Ishikawa (cell line): ENCODE data around the gene EEF2K.

Experiments
- CEBPB ChIP-seq: IDR thresholded peaks from 2 replicates; pipeline ENCODE4 v1.6.1; 2012
- CREB1 ChIP-seq: IDR thresholded peaks from 2 replicates; pipeline ENCODE4 v1.6.1; 2012; ENCODE audit warnings: low read depth
- EGR1 ChIP-seq: IDR thresholded peaks from 2 replicates; pipeline ENCODE4 v1.6.1; 2012
- EP300 ChIP-seq: IDR thresholded peaks from 2 replicates; pipeline ENCODE4 v1.6.1; 2012; ENCODE audit warnings: borderline replicate concordance
- FOXM1 ChIP-seq: IDR thresholded peaks from 2 replicates; pipeline ENCODE4 v1.6.1; 2012; ENCODE audit warnings: low read depth, borderline replicate concordance
- NFIC ChIP-seq: IDR thresholded peaks from 2 replicates; pipeline ENCODE4 v1.6.1; 2012
- RAD21 ChIP-seq: IDR thresholded peaks from 2 replicates; pipeline ENCODE4 v1.6.1; 2012; ENCODE audit warnings: low read depth
- TAF1 ChIP-seq: IDR thresholded peaks from 2 replicates; pipeline ENCODE4 v1.6.1; 2012; ENCODE audit warnings: low read depth, mild to moderate bottlenecking
- TCF12 ChIP-seq: IDR thresholded peaks from 2 replicates; pipeline ENCODE4 v1.6.1; 2012; ENCODE audit warnings: low read depth
- TEAD4 ChIP-seq: IDR thresholded peaks from 2 replicates; pipeline ENCODE4 v1.6.1; 2012
- USF1 ChIP-seq: IDR thresholded peaks from 2 replicates; pipeline ENCODE4 v1.6.1; 2012
- YY1 ChIP-seq: IDR thresholded peaks from 2 replicates; pipeline ENCODE4 v1.6.1; 2012; ENCODE audit warnings: low read depth
- ZBTB7A ChIP-seq: IDR thresholded peaks from 2 replicates; pipeline ENCODE4 v1.6.1; 2012; ENCODE audit warnings: low read depth
- TF ChIP-seq, protein P1 (sequence below): IDR thresholded peaks from 2 replicates; pipeline ENCODE4 v1.6.1; 2012; ENCODE audit warnings: low read depth, mild to moderate bottlenecking
- TF ChIP-seq, protein P2 (sequence below): IDR thresholded peaks from 2 replicates; pipeline ENCODE4 v1.6.1; 2012

EEF2K gene

GRCh38 chr16:22184615-22184968 is 21.5 kb upstream of the EEF2K start:
- TF ChIP-seq CREB1 (no peak), USF1 (no peak), TAF1 (no peak), TCF12 (no peak), RAD21 (no peak), EP300 (no peak), EGR1 (no peak), CEBPB (no peak), TEAD4 (no peak), ZBTB7A (no peak), NFIC (no peak), YY1 (no peak)
- TF ChIP-seq, protein P1, sequence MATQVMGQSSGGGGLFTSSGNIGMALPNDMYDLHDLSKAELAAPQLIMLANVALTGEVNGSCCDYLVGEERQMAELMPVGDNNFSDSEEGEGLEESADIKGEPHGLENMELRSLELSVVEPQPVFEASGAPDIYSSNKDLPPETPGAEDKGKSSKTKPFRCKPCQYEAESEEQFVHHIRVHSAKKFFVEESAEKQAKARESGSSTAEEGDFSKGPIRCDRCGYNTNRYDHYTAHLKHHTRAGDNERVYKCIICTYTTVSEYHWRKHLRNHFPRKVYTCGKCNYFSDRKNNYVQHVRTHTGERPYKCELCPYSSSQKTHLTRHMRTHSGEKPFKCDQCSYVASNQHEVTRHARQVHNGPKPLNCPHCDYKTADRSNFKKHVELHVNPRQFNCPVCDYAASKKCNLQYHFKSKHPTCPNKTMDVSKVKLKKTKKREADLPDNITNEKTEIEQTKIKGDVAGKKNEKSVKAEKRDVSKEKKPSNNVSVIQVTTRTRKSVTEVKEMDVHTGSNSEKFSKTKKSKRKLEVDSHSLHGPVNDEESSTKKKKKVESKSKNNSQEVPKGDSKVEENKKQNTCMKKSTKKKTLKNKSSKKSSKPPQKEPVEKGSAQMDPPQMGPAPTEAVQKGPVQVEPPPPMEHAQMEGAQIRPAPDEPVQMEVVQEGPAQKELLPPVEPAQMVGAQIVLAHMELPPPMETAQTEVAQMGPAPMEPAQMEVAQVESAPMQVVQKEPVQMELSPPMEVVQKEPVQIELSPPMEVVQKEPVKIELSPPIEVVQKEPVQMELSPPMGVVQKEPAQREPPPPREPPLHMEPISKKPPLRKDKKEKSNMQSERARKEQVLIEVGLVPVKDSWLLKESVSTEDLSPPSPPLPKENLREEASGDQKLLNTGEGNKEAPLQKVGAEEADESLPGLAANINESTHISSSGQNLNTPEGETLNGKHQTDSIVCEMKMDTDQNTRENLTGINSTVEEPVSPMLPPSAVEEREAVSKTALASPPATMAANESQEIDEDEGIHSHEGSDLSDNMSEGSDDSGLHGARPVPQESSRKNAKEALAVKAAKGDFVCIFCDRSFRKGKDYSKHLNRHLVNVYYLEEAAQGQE: no peak
- TF ChIP-seq, protein P2, sequence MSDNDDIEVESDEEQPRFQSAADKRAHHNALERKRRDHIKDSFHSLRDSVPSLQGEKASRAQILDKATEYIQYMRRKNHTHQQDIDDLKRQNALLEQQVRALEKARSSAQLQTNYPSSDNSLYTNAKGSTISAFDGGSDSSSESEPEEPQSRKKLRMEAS: no peak

DNA sequence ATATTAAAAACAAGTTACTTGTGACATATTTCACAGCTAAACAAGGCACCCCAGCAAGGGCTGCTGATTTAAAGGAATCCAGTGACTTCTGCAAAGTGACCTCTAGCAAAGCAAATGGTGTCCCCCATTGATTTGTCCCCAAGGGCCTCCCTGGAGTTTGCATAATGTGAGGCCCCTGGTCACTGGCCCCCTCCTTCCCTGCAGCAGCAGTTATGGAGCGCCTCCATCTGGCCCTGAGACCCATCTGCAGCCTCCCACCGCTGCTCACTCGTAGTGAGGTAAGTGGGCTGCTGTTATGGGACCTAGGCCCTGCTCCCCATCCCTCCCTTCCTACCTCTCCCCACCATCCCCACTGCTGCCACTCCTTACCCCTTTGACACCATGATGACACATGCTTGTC is 19.6 kb upstream of the EEF2K start:
- TF ChIP-seq YY1 (no peak), RAD21 (peak; percentile 50)

DNA sequence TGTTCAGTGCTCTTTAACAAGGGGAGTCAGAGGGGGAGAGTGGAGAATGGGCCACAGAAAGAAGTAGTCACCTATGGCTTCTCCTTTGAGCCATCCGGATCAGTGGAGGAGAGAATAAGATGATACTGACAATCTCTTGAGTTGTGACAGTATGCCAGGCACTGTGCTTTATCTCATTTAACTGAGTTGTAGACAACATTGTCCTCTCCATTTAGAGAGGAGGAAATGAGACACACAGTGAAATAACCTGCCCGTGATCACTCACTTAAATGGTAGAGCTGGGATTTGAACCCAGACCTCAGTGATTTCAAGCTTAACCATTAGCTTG is 17.8 kb upstream of the EEF2K start:
- no peak for TF ChIP-seq EGR1
- no peak for TF ChIP-seq CREB1
- TF ChIP-seq ZBTB7A: no peak
- no peak for TF ChIP-seq CEBPB
- no peak for TF ChIP-seq EP300
- no peak for TF ChIP-seq TEAD4
- no peak for TF ChIP-seq YY1
- TF ChIP-seq TAF1: no peak
- TF ChIP-seq, protein P2: no peak
- TF ChIP-seq RAD21: no peak
- TF ChIP-seq NFIC: no peak
- TF ChIP-seq TCF12: no peak
- TF ChIP-seq FOXM1: no peak

DNA sequence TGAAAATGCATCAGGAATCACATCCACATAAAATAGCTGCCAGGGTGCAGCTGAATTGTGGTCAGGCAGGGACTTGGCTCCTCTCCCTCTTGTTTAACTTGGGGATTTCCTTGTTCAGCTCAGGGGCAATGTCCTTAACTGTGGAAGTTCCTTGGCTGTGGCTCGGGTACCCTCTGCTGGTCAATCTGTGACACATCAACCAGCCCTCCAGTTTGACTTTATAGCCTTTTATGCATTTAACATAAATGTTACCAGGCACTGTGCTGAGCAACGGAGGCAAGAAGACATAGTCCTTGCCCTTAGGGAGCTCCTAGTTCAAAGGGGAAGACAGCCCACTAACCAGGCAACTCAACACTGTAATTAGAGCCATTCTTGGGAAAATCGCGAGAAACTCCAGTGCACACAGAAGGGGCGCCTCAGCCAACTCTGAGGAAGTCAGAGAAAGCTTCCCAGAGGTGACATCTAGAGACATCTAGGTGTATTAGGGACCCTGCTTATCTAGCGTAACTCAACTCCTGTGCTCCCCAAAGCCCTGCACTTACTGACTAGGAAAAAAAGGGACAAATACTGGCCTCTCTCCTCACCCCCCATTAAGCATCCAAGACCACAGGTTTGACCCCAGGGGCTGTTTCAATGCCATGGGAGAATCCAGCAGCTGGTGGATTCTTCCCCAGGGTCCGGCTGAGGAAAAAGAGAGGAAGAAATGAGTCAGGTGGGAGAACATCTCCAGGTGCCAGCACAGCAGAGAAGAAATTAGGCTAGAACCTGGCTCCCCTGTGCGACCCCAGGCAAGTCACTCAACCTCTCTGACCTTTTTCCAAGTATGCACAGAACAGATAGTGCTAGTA is 17.3 kb upstream of the EEF2K start:
- TF ChIP-seq RAD21: peak; percentile 96
- no peak for TF ChIP-seq CREB1

GRCh38 chr16:22189473-22190080 is 16.5 kb upstream of the EEF2K start:
- no peak for TF ChIP-seq YY1
- no peak for TF ChIP-seq CEBPB
- no peak for TF ChIP-seq EP300
- TF ChIP-seq, protein P2: no peak
- no peak for TF ChIP-seq EGR1
- no peak for TF ChIP-seq NFIC

- TF ChIP-seq, protein P2: peak; percentile 47
- TF ChIP-seq EP300 (no peak), NFIC (no peak), EGR1 (peak; percentile 97), ZBTB7A (peak; percentile 94), TAF1 (peak; percentile 30; the same call in 1 of the 2 replicates), USF1 (0 out of 2 replicates have a peak, but pooled peaks have one; percentile 4)
These were observed 15.8 kb upstream of the EEF2K start for GRCh38 chr16:22190081-22190775.

- TF ChIP-seq ZBTB7A: 0 out of 2 replicates have a peak, but pooled peaks have one; percentile 10
- TF ChIP-seq, protein P1: no peak
- TF ChIP-seq USF1: no peak
- TF ChIP-seq, protein P2: no peak
- peak; percentile 55; the same call in 1 of the 2 replicates for TF ChIP-seq CREB1
These were observed 15.1 kb upstream of the EEF2K start for GRCh38 chr16:22190776-22191531.
